PC-9 (cell line): Measurements from ENCODE around the gene USH2A. TPM values are rescaled to one million over a fixed set of nuclear protein-coding genes. Genes with fewer than 3 reads are reported as not detected.

Experiments used
- BruUV-seq: library from RNA; stranded (reverse); fragments of 400-500 nt; replicated peaks from 2 replicates; lab custom pipeline; 2021; lab: Mats Ljungman, UMichigan
- CTCF ChIA-PET: fragments of 300-600 bp; sonication (Branson Sonifier 250); formaldehyde crosslinking; loops from one replicate; lab custom pipeline; 2022; ENCODE audit warnings: antibody characterized with exemption; lab: Charles Lee
- POLR2A ChIA-PET: fragments of 300-600 bp; sonication (Branson Sonifier 250); formaldehyde crosslinking; loops from one replicate; lab custom pipeline; 2022; ENCODE audit warnings: antibody characterized with exemption; ENCODE audit not compliant: unreplicated experiment; lab: Charles Lee
- DNase-seq, 2 experiments: peaks; one replicate each; pipeline versions ENCODE4 v3.0.0 to v3.0.0-alpha.2; 2015 to 2022; ENCODE audit warnings: mixed read lengths in 1 of 2
- H2AFZ ChIP-seq: fragments of 200-600 bp; sonication (generic); 2 replicates; pipeline ENCODE4 v1.8.1; 2017; ENCODE audit warnings: antibody characterized with exemption
- H3F3A ChIP-seq: fragments of 200-600 bp; sonication (generic); 2 replicates; pipeline ENCODE4 v1.8.1; 2017; ENCODE audit warnings: antibody characterized with exemption, mild to moderate bottlenecking, low read depth; ENCODE audit not compliant: insufficient read depth
- H3K27ac ChIP-seq: fragments of 200-600 bp; sonication (generic); 2 replicates; pipeline ENCODE4 v1.6.1; 2016; ENCODE audit warnings: mixed run types
- H3K27me3 ChIP-seq: fragments of 200-600 bp; sonication (generic); 2 replicates; pipeline ENCODE4 v1.6.1; 2016; ENCODE audit warnings: low read depth, mixed run types; ENCODE audit not compliant: insufficient read depth
- H3K36me3 ChIP-seq: fragments of 200-600 bp; sonication (generic); 2 replicates; pipeline ENCODE4 v1.6.1; 2016; ENCODE audit warnings: low read depth, mixed run types
- H3K4me1 ChIP-seq: fragments of 200-600 bp; sonication (generic); replicated peaks from 2 replicates; pipeline ENCODE4 v1.6.1; 2016; ENCODE audit warnings: mixed run types; ENCODE audit not compliant: insufficient read depth
- H3K4me2 ChIP-seq: fragments of 200-600 bp; sonication (generic); 2 replicates; pipeline ENCODE4 v1.6.1; 2017; ENCODE audit warnings: mixed run types
- H3K4me3 ChIP-seq: fragments of 200-600 bp; sonication (generic); 2 replicates; pipeline ENCODE4 v1.6.1; 2016; ENCODE audit warnings: mixed run types
- H3K79me2 ChIP-seq: fragments of 200-600 bp; sonication (generic); 2 replicates; pipeline ENCODE4 v1.6.1; 2017; ENCODE audit warnings: low read depth, mixed run types
- H3K9me2 ChIP-seq: fragments of 200-600 bp; sonication (generic); 2 replicates; pipeline ENCODE4 v1.8.1; 2017; ENCODE audit warnings: mild to moderate bottlenecking; ENCODE audit not compliant: insufficient read depth
- H3K9me3 ChIP-seq: fragments of 200-600 bp; sonication (generic); 2 replicates; pipeline ENCODE4 v1.8.1; 2016; ENCODE audit warnings: low read depth; ENCODE audit not compliant: insufficient read depth
- H4K20me1 ChIP-seq: fragments of 200-600 bp; sonication (generic); 2 replicates; pipeline ENCODE4 v1.8.1; 2017; ENCODE audit not compliant: insufficient read depth
- CTCF ChIP-seq: fragments of 200-600 bp; sonication (generic); conservative IDR thresholded peaks from 2 replicates; pipeline ENCODE4 v1.6.1; 2017; ENCODE audit warnings: mixed run types, antibody characterized with exemption, mild to moderate bottlenecking, moderate library complexity
- EZH2 ChIP-seq: fragments of 200-600 bp; sonication (generic); IDR thresholded peaks from 2 replicates; pipeline ENCODE4 v1.8.0; 2017; ENCODE audit warnings: antibody characterized with exemption, low read depth
- intact Hi-C: fragments of 100-400 bp; cut with micrococcal nuclease; formaldehyde crosslinking; loops from one replicate; pipeline ENCODE4 v1.10.0; 2022; ENCODE audit not compliant: unreplicated experiment
- total RNA-seq: library from RNA; stranded (reverse); gene quantifications from 2 replicates; pipeline ENCODE4 v1.2.3, GENCODE V29; 2021

USH2A gene
- total RNA-seq, 1 experiment from 2014 or later: not detected

- POLR2A ChIA-PET: interaction anchor here (0.6 kb wide), 1 partner anchor 1984 kb away, joined by 8 read pairs; no protein-coding TSS in a partner anchor
These were observed 654.9 kb downstream of the USH2A start for GRCh38 chr1:215768303-215768702.

GRCh38 chr1:215767761-215768160 is 655.5 kb downstream of the USH2A start:
- Histone ChIP-seq H3K27ac (no peak overlapping the region), H3F3A (no peaks in the 10 kb centered on the region), H3K36me3 (no peaks in the 10 kb centered on the region), H3K27me3 (peaks cover 5% of the 10 kb centered on the region; the same call in 1 of the 2 replicates), H4K20me1 (no peaks in the 10 kb centered on the region), H3K4me2 (no peak overlapping the region), H2AFZ (no peak overlapping the region), H3K79me2 (no peaks in the 10 kb centered on the region), H3K4me3 (no peak overlapping the region), H3K4me1 (no peaks in the 10 kb centered on the region), H3K9me3 (no peaks in the 10 kb centered on the region), H3K9me2 (no peaks in the 10 kb centered on the region)
- intact Hi-C loops: no loop called here
- CTCF ChIA-PET: no interaction called here
- no peak for TF ChIP-seq CTCF
- TF ChIP-seq EZH2: no peak
- no TSS peak for BruUV-seq
- POLR2A ChIA-PET: no interaction called here
- DNase-seq: no peak

More at GRCh38 chr1:215768303-215768702, 654.9 kb downstream of the USH2A start:
- Histone ChIP-seq H3K9me2 (no peaks in the 10 kb centered on the region), H3K27me3 (peaks cover 5% of the 10 kb centered on the region; the same call in 1 of the 2 replicates), H3K4me2 (no peak overlapping the region), H3F3A (no peaks in the 10 kb centered on the region), H3K27ac (no peak overlapping the region), H3K79me2 (no peaks in the 10 kb centered on the region), H3K36me3 (no peaks in the 10 kb centered on the region), H3K4me1 (no peaks in the 10 kb centered on the region), H4K20me1 (no peaks in the 10 kb centered on the region), H3K9me3 (no peaks in the 10 kb centered on the region), H3K4me3 (no peak overlapping the region), H2AFZ (no peak overlapping the region)
- CTCF ChIA-PET: no interaction called here
- intact Hi-C loops: no loop called here
- BruUV-seq: no TSS peak
- TF ChIP-seq CTCF (no peak), EZH2 (no peak)
- DNase-seq: no peak

GRCh38 chr1:215766521-215766920 is 656.7 kb downstream of the USH2A start:
- POLR2A ChIA-PET: no interaction called here
- Histone ChIP-seq H3K4me2 (no peak overlapping the region), H3K4me1 (no peaks in the 10 kb centered on the region), H3K79me2 (no peaks in the 10 kb centered on the region), H2AFZ (no peak overlapping the region), H3K9me2 (no peaks in the 10 kb centered on the region), H3K9me3 (no peaks in the 10 kb centered on the region), H3K36me3 (no peaks in the 10 kb centered on the region), H3K4me3 (no peak overlapping the region), H3K27ac (no peak overlapping the region), H3F3A (no peaks in the 10 kb centered on the region), H3K27me3 (peaks cover 5% of the 10 kb centered on the region; the same call in 1 of the 2 replicates), H4K20me1 (no peaks in the 10 kb centered on the region)
- no peak for TF ChIP-seq EZH2
- no peak for TF ChIP-seq CTCF
- CTCF ChIA-PET: no interaction called here
- no TSS peak for BruUV-seq
- intact Hi-C loops: no loop called here
- DNase-seq: no peak
